Smooth muscle cell (in vitro differentiated cells): Measurements from ENCODE around the gene GBE1. TPM values are rescaled to one million over a fixed set of nuclear protein-coding genes. Genes with fewer than 3 reads are reported as not detected.

Source experiments
- DNase-seq: peaks from one replicate; lab custom pipeline; 2025; ENCODE audit not compliant: unreplicated experiment; lab: John Stamatoyannopoulos, UW
- H2AFZ ChIP-seq: fragments of 200-600 bp; sonication (generic); 2 replicates; pipeline ENCODE4 v1.6.0; 2016; ENCODE audit warnings: antibody characterized with exemption, low read depth, mild to moderate bottlenecking
- H3F3A ChIP-seq: fragments of 200-600 bp; sonication (generic); 2 replicates; pipeline ENCODE4 v1.6.0; 2017; ENCODE audit warnings: antibody characterized with exemption, low read depth
- H3K27ac ChIP-seq: fragments of 200-600 bp; sonication (generic); 2 replicates; pipeline ENCODE4 v1.5.1; 2016; ENCODE audit warnings: low read depth, mild to moderate bottlenecking
- H3K27me3 ChIP-seq: fragments of 200-600 bp; sonication (generic); 2 replicates; pipeline ENCODE4 v1.6.1; 2016; ENCODE audit warnings: low read depth, mild to moderate bottlenecking
- H3K36me3 ChIP-seq: fragments of 200-600 bp; sonication (generic); 2 replicates; pipeline ENCODE4 v1.5.1; 2016; ENCODE audit warnings: low read depth
- H3K4me1 ChIP-seq: fragments of 200-600 bp; sonication (generic); 2 replicates; pipeline ENCODE4 v1.5.1; 2016; ENCODE audit warnings: low read depth
- H3K4me2 ChIP-seq: fragments of 200-600 bp; sonication (generic); 2 replicates; pipeline ENCODE4 v1.6.0; 2016; ENCODE audit warnings: mild to moderate bottlenecking
- H3K4me3 ChIP-seq: fragments of 200-600 bp; sonication (generic); 2 replicates; pipeline ENCODE4 v1.5.1; 2016; ENCODE audit warnings: mild to moderate bottlenecking
- H3K79me2 ChIP-seq: fragments of 200-600 bp; sonication (generic); 2 replicates; pipeline ENCODE4 v1.6.0; 2016; ENCODE audit warnings: low read depth, mild to moderate bottlenecking
- H3K9ac ChIP-seq: fragments of 200-600 bp; sonication (generic); 2 replicates; pipeline ENCODE4 v1.6.0; 2016; ENCODE audit warnings: low read depth
- H3K9me3 ChIP-seq: fragments of 200-600 bp; sonication (generic); replicated peaks from 2 replicates; pipeline ENCODE4 v1.5.1; 2016; ENCODE audit warnings: low read depth
- H4K20me1 ChIP-seq: fragments of 200-600 bp; sonication (generic); 2 replicates; pipeline ENCODE4 v1.6.0; 2016; ENCODE audit warnings: low read depth
- whole genome bisulfite sequencing: methylation state at CpG from one replicate; pipeline ENCODE4 v1.1.7; 2016; ENCODE audit warnings: low lambda C conversion rate; 5-methylcytosine and 5-hydroxymethylcytosine counted together
- polyA plus RNA-seq: library from polyadenylated mRNA; unstranded; fragments of >200 nt; fragmentation: Nextera tagmentation; extraction: Ambion mirVana; gene quantifications from 2 replicates; pipeline ENCODE4 v1.2.1, GENCODE V29; 2016
- total RNA-seq: library from RNA; depleted of rRNA; stranded (reverse); fragments of >200 nt; gene quantifications from 2 replicates; pipeline ENCODE4 v1.2.3, GENCODE V29; 2014
- TF ChIP-seq, protein P1 (sequence below): fragments of 200-600 bp; sonication (generic); IDR thresholded peaks from 2 replicates; pipeline ENCODE4 v1.5.1; 2017; ENCODE audit warnings: borderline replicate concordance, mild to moderate bottlenecking, antibody characterized with exemption; ENCODE audit not compliant: insufficient read depth, poor library complexity, severe bottlenecking

Gene GBE1
- total RNA-seq (50.8 and 52.4 TPM in 2 replicates), polyA plus RNA-seq (23.4 and 36.2 TPM in 2 replicates)

DNA sequence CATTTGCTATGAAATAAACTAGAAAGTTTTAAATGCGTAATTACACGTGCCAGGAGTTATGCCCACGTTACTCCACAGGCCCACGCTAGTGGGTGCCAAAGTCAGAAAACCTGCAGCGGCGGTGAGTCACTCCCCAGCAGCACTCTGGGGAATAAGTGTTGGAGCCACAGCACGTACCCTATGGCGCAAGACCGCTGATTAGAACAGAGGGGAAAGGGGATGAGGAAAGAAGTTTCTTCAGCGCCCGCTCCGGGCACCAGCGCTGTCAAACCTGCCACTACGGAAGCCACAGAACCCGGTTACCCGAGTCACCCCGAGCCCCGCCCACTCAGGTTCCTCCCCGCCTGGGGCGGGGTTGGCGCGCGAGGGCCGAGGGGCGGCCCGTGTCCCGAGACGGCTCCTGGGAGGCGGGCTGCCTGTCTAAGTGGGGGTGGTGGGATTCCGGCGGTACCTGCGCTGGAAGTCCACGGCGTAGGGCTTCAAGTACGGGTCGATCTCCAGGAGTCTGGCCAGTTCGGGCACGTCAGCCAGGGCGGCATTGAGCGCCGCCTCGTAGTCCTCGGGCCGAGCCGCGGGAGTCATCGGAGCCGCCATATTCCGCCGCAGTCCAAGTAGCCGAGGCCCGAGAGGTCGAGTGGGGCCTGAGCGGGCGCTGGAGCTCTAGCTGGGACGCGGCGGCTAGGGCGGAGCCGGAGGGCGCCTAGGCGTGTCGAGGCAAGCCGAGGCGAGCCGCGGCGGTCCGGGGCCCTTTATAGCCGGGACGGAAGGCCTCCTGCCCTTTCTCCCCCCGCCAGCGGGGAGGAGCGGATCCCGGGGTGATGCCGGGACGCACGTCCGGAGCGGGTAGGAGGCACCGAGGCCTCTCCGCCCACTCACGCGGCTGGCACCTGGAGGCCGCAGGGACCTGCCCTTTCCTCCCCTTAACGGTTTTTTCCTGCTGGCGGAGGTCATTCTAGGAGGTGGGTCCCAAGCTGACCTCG, at the start of gene GBE1:
Gene GBE1, minus strand, starts transcription at position 722 of the 980 bp plus-strand sequence. Its CDS starts 128 bp downstream, at position 594.
- H3K27me3 ChIP-seq = no peaks in the 10 kb centered on the region
- TF ChIP-seq, protein P1, sequence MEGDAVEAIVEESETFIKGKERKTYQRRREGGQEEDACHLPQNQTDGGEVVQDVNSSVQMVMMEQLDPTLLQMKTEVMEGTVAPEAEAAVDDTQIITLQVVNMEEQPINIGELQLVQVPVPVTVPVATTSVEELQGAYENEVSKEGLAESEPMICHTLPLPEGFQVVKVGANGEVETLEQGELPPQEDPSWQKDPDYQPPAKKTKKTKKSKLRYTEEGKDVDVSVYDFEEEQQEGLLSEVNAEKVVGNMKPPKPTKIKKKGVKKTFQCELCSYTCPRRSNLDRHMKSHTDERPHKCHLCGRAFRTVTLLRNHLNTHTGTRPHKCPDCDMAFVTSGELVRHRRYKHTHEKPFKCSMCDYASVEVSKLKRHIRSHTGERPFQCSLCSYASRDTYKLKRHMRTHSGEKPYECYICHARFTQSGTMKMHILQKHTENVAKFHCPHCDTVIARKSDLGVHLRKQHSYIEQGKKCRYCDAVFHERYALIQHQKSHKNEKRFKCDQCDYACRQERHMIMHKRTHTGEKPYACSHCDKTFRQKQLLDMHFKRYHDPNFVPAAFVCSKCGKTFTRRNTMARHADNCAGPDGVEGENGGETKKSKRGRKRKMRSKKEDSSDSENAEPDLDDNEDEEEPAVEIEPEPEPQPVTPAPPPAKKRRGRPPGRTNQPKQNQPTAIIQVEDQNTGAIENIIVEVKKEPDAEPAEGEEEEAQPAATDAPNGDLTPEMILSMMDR = peak; percentile 19
- peaks cover 26% of the 10 kb centered on the region for H3K79me2 ChIP-seq
- H4K20me1 ChIP-seq = no peaks in the 10 kb centered on the region
- no peaks in the 10 kb centered on the region for H3K36me3 ChIP-seq
- peak within 1 kb of the TSS; percentile 100 for H3K27ac ChIP-seq
- WGBS = 1% methylated on average over 81 of the region's 88 CpGs
- H3K4me3 ChIP-seq = peak within 1 kb of the TSS; percentile 89
- peak within 1 kb of the TSS; percentile 99 for H3K9ac ChIP-seq
- H3F3A ChIP-seq = peaks cover 6% of the 10 kb centered on the region
- H3K9me3 ChIP-seq = no peaks in the 10 kb centered on the region
- peaks cover 7% of the 10 kb centered on the region for H3K4me1 ChIP-seq
- DNase-seq = peak; percentile 91
- H2AFZ ChIP-seq = peak within 1 kb of the TSS; percentile 93
- H3K4me2 ChIP-seq = peak within 1 kb of the TSS; percentile 91

DNA sequence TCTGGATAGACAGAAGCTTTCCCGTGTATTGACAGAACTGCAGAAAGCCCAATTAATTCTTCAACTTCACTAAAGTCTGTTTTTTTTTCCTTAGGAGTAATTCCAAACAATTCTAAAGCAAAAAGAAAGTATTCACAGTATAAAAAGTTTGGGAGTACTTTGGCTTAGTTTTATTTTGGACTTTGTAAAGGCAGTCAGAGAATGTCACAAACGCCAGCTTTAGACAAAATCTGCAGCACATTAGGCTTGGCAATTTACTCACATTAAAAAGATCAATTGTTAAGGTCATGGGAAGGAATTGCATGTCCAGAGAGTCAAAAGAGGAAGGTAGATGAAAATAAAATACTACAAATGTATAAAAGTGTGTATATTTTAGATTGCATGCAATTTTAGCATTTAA, 47.5 kb upstream of the GBE1 start:
- DNase-seq = no peak
- Histone ChIP-seq H3K27me3 (no peaks in the 10 kb centered on the region), H4K20me1 (no peaks in the 10 kb centered on the region), H3K4me2 (no peak overlapping the region), H3K4me3 (no peak overlapping the region), H2AFZ (no peak overlapping the region), H3K9me3 (no peaks in the 10 kb centered on the region), H3F3A (no peaks in the 10 kb centered on the region), H3K4me1 (peaks cover 12% of the 10 kb centered on the region), H3K36me3 (no peaks in the 10 kb centered on the region), H3K27ac (no peak overlapping the region), H3K79me2 (no peaks in the 10 kb centered on the region), H3K9ac (no peak overlapping the region)
- TF ChIP-seq, protein P1 = no peak
- WGBS = 94% methylated on average over 2 of the region's 2 CpGs

DNA sequence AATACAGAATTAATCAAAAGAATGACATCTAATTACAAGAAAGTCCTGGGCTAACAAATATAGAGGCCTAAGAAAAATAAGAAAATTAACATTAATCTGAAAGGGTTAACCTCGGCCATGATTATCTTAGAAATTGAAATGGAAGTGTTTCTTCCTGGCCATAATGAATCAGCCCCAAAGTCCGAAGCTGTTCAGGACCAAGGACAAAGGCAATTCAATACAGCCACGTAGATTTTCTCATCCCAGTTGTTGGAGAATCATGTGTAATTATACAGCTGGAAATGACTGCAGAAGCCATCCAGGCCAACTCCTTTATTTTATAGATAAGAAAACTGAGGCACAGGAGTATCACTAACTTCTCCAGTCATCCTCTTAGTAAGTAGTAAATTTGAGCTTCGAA, 38.0 kb upstream of the GBE1 start:
- Histone ChIP-seq H3K4me1 (no peaks in the 10 kb centered on the region), H3K9ac (no peak overlapping the region), H2AFZ (no peak overlapping the region), H3K4me2 (no peak overlapping the region), H3K36me3 (no peaks in the 10 kb centered on the region), H3K27me3 (no peaks in the 10 kb centered on the region), H3K9me3 (no peaks in the 10 kb centered on the region), H3K27ac (no peak overlapping the region), H3K4me3 (no peak overlapping the region), H3F3A (no peaks in the 10 kb centered on the region), H3K79me2 (no peaks in the 10 kb centered on the region), H4K20me1 (no peaks in the 10 kb centered on the region)
- 61% methylated on average over 4 of the region's 4 CpGs for WGBS
- no peak for DNase-seq
- TF ChIP-seq, protein P1 = no peak

DNA sequence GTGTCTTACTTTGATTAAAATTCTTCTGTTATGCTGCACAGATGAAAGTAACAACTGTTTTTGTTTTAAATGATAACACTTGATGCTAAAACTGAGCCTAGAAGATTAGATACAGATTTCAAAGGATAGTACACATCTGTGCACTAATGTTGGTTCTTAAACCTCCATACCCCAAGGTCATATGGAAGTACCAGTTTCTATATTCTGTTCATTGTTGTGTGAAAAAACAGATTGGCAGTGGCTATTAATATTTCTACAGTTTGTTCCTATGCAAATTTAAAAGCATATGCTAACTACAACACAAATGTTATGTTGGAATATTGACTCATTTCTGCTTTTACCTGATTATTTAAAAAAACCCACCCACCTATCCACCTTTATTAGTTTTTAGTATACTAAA, 32.0 kb upstream of the GBE1 start:
- H3K27me3 ChIP-seq = no peaks in the 10 kb centered on the region
- no peak overlapping the region for H3K9ac ChIP-seq
- no peaks in the 10 kb centered on the region for H4K20me1 ChIP-seq
- H3K4me2 ChIP-seq = no peak overlapping the region
- no peaks in the 10 kb centered on the region for H3K36me3 ChIP-seq
- TF ChIP-seq, protein P1 = no peak
- H3K27ac ChIP-seq = no peak overlapping the region
- H3K4me1 ChIP-seq = peaks cover 16% of the 10 kb centered on the region
- no peaks in the 10 kb centered on the region for H3F3A ChIP-seq
- no peaks in the 10 kb centered on the region for H3K79me2 ChIP-seq
- H2AFZ ChIP-seq = no peak overlapping the region
- no peak overlapping the region for H3K4me3 ChIP-seq
- DNase-seq = no peak
- H3K9me3 ChIP-seq = no peaks in the 10 kb centered on the region
